ENCODE results near the gene SH3BGRL.

- TF ChIP-seq CTCF (IDR thresholded peaks at IDR 0.05), result no peak
- TF ChIP-seq POLR2A (IDR thresholded peaks at IDR 0.05), result no peak
Measured at GRCh38 chrX:81215685-81216084, 13.8 kb downstream of the SH3BGRL start.

Data from right lobe of liver (tissue), 4 donors.